HCEC 1CT (cell line): ENCODE data around the gene ALDH1L2.
"Not testable (repeated sequence)": the region's sequence is repeated elsewhere in the genome, so short reads cannot be mapped to it uniquely, and the experiment has no call there.

Experiments
- DNase-seq: peaks from one replicate; pipeline ENCODE4 v3.0.0-alpha.2; 2017

Gene ALDH1L2

GRCh38 chr12:105030820-105031807 lies 53.1 kb downstream of the ALDH1L2 start:
- no peak for DNase-seq

DNA sequence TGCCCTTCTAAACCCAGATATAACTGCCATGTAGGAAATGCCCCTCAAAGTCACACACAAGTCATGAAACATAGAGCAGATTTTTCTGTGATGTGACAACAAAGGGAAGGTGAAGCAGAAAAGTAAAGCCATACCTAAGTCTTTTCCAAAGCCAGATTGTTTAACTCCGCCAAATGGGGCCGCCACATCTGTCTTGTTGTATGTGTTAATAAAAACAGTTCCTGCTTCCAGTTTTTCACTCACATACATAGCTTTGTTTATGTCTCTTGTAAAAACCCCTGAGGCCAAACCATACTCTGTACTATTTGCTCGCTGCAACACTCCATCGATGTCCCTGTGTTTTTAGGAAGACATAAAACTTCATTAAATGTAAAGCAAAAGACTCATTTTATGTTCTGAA lies 57.8 kb downstream of the ALDH1L2 start:
- no peak for DNase-seq

- no peak for DNase-seq
Observed at GRCh38 chr12:105025890-105026289, 58.4 kb downstream of the ALDH1L2 start.

DNA sequence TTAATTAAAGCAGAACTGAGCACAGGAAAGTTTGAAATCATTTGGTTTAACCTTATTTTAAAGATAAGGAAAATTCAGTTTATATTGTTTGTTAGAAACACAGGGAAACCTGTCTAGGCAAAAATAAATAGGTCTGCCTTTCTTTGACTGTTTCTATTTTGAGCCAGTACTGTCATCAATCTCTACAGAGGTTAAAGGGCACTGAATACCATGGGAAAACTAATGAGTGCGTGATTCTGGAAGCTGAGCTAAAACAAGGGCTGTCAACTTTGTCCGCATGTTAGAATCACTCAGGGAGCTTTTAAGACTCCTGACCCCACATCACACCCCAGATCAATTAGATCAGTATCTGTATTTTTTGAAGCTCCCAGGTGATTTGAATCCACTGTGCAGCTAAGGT lies 59.3 kb downstream of the ALDH1L2 start:
- DNase-seq: no peak

DNA sequence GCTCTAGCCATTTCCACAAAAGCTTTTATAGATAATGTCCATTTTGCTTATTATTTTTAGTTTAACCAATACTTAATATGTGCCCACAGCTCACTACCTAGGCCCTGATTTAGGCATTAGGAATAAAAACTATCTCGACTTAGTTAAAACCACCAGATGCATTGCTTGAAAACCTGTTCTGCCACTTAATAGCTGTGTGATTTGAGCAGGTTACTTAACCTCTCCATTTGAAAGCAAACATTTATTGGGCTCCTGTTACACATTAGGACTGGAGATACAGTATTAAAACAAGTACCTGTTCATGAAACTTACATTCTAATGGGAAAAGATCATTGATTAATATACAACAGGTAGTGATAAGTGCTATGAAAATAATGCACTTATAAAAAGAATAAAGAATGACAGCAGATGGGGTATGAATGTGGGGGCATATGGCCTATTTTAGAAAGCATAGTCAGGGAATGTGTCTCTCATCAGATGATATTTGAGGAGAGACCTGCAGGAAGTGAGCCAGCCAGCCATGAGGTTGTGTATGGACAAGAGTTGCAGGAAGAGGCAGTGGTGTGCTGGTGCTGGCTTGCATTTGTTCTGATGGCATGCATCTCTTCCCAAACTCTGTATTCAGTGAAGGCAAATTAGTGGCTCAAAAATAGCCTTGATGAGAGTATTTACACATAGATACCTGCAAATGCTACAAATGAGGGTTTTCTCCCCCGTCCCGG lies 63.9 kb downstream of the ALDH1L2 start:
- no peak for DNase-seq

DNA sequence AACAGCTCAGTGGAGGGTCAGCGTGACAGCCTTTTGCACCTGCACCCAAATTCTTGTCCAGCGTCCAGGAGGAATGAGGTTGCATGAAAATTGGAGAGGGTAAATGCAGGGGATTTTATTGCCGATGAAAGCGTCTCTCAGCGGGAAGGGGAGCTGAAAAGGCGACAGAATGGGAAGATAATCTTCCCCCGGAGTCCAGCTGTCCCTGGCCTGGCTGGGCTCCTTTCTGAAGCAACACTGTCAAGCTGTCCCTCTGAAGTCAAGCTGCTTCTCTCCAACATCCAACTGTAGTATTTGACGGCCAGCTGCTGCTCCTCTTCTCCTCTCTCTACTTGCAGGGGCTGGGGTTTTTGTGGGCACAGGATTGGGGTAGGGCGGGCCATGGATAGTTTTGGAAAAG lies 65.5 kb downstream of the ALDH1L2 start:
- no peak for DNase-seq

- no peak for DNase-seq
Observed at GRCh38 chr12:105018012-105018411, 66.2 kb downstream of the ALDH1L2 start.

- no peak for DNase-seq
Observed at GRCh38 chr12:105015543-105015942, 68.7 kb downstream of the ALDH1L2 start.

DNA sequence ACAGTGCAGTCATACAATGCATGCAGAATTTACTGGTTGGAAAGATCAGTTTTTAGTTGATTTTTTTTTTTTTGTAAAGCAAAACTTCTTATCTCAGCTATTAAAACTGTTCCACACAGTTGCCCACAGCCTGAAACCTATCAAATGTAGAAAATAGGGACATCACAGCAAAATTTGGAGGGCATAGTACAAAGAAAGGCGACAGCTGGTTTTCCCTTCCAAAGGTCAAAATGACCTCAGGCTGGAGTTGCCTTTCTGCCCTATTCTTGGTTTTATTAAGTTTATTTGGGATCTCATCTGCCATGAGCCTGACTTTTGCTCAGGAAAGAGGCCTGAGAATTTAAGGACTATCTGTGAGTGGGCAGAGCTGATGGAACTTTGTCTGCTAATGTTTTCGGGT lies 69.7 kb downstream of the ALDH1L2 start:
- no peak for DNase-seq

DNA sequence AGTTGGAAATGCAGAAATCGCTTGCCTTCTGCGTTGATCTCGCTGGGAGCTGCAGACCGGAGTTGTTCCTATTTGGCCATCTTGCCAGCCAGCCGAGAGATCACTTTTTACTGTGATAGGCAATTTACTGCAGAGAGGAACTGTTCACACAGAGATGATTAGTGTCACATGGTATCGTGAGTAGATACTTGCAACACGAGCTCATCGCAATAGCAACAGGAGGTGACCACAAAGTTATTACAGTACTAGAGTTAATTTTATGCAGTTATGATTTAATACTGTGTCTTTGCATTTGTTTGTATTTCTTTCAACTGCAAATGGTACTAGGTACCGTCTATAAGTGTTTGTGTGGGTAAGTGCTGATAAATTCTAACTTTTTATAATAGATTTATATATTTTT lies 70.4 kb downstream of the ALDH1L2 start:
- DNase-seq: peak; percentile 13

DNA sequence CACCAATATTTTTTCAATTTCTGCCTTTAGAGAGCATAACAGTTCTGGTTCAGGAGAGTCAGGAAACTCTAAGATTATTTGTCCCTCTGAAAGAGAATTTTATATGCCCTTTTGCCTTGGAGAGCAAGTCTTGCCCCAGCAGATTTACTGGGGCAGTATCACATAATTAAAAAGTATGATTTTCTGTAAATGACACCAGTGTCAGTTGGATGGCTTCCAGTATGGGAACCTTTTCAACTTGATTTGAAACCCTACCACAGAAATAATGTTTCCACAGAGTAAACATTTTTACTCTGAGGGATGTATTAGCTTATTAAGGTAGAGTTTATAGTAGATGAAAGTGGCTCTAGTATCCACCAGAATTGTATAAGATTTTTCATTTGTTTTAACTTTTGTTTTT lies 82.8 kb downstream of the ALDH1L2 start:
- DNase-seq: no peak

- DNase-seq: no peak
Observed at GRCh38 chr12:104999347-104999685, 84.9 kb downstream of the ALDH1L2 start.

GRCh38 chr12:104998423-104999346 lies 85.6 kb downstream of the ALDH1L2 start:
- DNase-seq: no peak

- no peak for DNase-seq
Observed at GRCh38 chr12:104997541-104997940, 86.7 kb downstream of the ALDH1L2 start.

DNA sequence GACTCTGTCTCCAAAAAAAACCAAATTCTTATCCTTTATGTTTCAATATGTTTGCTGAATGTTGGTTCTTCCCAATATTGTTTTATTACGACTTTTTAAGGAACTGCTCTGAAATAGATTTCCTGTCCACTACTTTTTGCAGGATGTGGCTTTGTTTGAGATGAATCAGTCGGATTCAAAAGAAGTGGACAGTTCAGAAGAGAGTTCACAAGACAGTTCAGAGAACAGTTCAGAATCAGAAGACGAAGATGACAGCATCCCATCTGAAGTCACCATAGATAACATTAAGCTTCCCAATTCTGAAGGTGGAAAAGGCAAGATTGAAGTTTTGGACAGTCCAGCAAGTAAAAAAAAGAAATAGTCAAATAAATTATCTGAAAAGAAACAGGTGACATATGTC lies 89.9 kb downstream of the ALDH1L2 start:
- DNase-seq: no peak

DNA sequence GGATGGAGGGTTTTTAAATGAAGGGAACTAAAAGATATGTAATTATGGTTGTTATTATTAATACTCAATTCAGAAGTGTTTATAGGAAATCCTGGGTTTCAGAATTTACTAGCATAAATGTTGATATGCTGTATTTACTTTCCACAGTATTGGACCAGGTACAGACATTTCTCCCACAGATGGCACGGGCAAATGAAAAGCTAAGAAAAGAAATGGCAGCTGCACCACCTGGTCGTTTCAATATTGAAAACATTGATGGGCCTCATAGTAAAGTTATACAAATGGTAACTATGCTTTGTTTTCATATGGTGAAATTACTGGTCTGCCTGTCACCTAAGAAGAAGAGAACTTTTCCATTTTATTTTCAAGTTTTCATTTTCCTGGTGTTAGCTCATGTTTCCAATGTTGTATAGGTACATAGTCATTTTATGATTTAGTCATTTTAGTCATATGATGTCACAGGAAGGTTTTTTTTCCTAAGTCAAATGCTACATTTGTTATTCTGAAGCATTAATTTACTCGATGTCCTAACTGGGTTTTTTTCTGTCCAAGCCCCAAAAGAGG lies 92.6 kb downstream of the ALDH1L2 start:
- no peak for DNase-seq

DNA sequence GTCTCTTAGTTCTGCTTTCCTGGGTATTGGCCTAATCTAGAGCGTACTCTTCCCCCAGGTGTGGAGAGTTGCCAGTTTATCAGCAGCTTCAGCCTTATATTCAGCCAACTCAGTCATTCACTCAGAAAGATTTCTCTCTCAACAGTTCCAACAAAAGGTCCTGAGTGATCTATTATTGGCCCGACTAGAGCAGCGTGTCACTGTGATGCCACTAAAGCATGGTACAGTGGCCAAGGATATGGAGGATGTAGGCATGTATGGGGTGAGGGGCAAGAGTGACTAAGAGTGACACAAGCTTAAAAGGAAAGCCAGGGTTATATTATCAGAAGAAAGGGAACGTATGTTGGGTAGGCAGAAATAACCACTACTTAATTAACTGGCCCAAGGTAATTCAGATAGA lies 93.3 kb downstream of the ALDH1L2 start:
- no peak for DNase-seq

- DNase-seq: peak; percentile 85
Observed at GRCh38 chr12:104986022-104986941, 98.0 kb downstream of the ALDH1L2 start, which contains the start of gene NOPCHAP1. TSS of gene NOPCHAP1 (plus strand) at chr12:104986316. CDS start at chr12:104986353, 37 bp downstream.

DNA sequence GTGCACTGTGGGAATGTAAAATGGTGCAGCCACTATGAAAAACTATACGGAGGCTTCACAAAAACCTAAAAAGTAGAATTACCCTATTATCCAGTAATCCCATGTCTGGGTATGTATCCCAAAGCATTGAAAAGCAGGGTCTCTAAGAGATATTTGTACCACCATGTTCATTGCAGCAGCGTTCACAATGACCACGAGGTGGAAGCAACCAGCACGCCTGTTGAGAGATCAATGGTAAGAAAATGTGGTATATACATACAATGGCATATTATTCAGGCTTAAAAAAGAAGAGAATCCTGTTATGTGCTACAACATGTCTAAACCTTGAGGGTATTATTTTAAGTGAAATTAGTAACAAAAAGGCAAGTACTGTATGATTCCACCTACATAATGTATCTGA lies 99.1 kb downstream of the ALDH1L2 start:
- DNase-seq: no peak

DNA sequence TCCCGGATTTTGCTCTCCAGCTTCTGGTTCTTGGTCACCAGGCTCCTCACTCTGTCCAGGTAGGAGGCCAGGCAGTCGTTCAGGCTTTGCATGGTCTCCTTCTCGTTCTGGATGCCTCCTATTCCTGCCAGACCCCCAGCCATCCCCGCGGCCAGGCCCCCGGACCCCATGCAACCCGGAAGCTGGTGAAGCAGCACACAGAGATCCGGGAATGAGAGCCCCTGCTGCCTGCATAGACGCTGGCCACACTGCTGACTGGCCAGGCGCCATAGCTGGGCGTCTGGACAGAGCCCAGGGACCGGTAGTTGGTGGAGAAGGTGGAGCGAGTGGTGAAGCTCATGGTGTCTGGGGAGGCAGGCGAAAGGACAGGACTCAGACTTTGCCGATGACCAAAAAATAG lies 106.6 kb downstream of the ALDH1L2 start:
- DNase-seq: not testable (repeated sequence)

DNA sequence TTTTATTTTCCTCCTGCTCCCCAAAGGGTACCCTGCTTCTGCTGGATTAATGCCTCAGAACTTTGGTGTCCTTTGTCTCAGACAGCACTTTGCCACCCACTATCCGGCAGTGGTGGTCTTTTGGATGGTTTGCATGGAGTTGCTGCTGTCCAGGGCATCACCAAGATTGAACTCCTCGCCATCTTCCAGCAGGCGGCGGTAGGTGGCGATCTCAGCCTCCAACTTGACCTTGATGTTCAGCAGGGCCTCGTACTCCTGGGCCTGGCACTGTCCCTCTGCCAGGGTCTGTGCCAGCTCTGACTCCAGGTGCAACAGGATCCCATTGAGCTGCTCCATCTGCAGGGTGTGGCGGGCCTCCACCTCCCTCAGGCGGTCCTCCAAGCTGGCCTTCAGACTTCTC lies 107.6 kb downstream of the ALDH1L2 start:
- DNase-seq: no peak
